Thoracic aorta (tissue), 2 donors: ENCODE data around the gene MTURN. TPM values are rescaled to one million over a fixed set of nuclear protein-coding genes. Genes with fewer than 3 reads are reported as not detected.

Experiments
- ATAC-seq: fragments of 150-250 bp; one replicate; pipeline ENCODE4 v1.8.0; 2017; ENCODE audit warnings: low read depth; ENCODE audit not compliant: insufficient number of reproducible peaks, low FRiP score
- DNase-seq: peaks from one replicate; pipeline ENCODE4 v3.0.0-alpha.2; 2020; ENCODE audit warnings: low spot score
- H3K27ac ChIP-seq, 2 donors: fragments of 200-600 bp; sonication (generic); 1 replicate in 1 of 2; 2 replicates in 1 of 2; pipeline ENCODE4 v1.5.1; 2016; ENCODE audit warnings: mild to moderate bottlenecking in 2 of 2, moderate library complexity in 2 of 2
- H3K27me3 ChIP-seq: fragments of 200-600 bp; sonication (generic); replicated peaks from 2 replicates; pipeline ENCODE4 v1.6.0; 2016; ENCODE audit warnings: mild to moderate bottlenecking; ENCODE audit not compliant: insufficient read depth
- H3K36me3 ChIP-seq: fragments of 200-600 bp; sonication (generic); one replicate; pipeline ENCODE4 v1.5.1; 2016
- H3K4me1 ChIP-seq, 2 donors: fragments of 200-600 bp; sonication (generic); 1 replicate in 1 of 2; 2 replicates in 1 of 2; pipeline versions ENCODE4 v1.5.1 to v1.6.0; 2016; ENCODE audit warnings: low read depth in 2 of 2, mild to moderate bottlenecking in 1 of 2; ENCODE audit not compliant: control insufficient read depth in 1 of 2
- H3K4me3 ChIP-seq: fragments of 200-600 bp; sonication (generic); 2 replicates; pipeline ENCODE4 v1.5.1; 2016; ENCODE audit warnings: mild to moderate bottlenecking
- H3K9me3 ChIP-seq: fragments of 200-600 bp; sonication (generic); 2 replicates; pipeline ENCODE4 v1.5.1; 2016
- CTCF ChIP-seq: fragments of 200-600 bp; sonication (generic); IDR thresholded peaks from one replicate; pipeline ENCODE4 v1.5.1; 2019; ENCODE audit warnings: antibody characterized with exemption
- total RNA-seq, 2 donors: library from RNA; depleted of rRNA; stranded (reverse); fragments of >200 nt; gene quantifications; one replicate each; pipeline versions ENCODE4 v1.1.0 to v1.2.3, GENCODE V29; 2016

Gene MTURN
- total RNA-seq, 2 donors from 2014 or later: 71.1 to 80.1 TPM

DNA sequence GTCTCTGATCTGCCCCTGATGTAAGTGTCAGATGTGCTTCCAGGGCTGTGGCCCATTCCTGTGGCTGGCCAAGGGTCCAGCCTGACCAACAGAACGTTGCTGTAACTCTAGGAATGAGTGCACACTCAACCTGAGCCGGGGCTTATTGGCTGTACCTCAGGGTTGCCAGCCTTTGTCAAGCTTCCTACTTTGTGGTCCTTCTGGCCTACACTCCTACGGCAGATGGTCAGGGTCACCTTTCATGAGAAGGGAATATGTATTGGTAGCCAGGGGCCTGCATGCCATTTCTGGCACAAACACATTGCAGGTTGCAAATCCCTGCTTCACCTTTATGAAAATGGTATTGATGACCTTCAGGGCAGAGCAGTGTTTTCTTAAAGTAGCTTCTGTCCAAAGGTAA, 64.5 kb downstream of the MTURN start:
- H3K27ac ChIP-seq: no peak overlapping the region
- H3K9me3 ChIP-seq: no peaks in the 10 kb centered on the region
- no peak for TF ChIP-seq CTCF
- no peaks in the 10 kb centered on the region for H3K36me3 ChIP-seq
- no peaks in the 10 kb centered on the region for H3K4me1 ChIP-seq
- DNase-seq (no peak), ATAC-seq (no peak)
- no peaks in the 10 kb centered on the region for H3K27me3 ChIP-seq
- no peak overlapping the region for H3K4me3 ChIP-seq

GRCh38 chr7:30200591-30200990, 65.8 kb downstream of the MTURN start:
- Histone ChIP-seq H3K9me3 (no peaks in the 10 kb centered on the region), H3K4me3 (no peak overlapping the region), H3K27ac (no peak overlapping the region), H3K36me3 (no peaks in the 10 kb centered on the region), H3K27me3 (no peaks in the 10 kb centered on the region), H3K4me1 (no peaks in the 10 kb centered on the region)
- ATAC-seq (no peak), DNase-seq (no peak)
- no peak for TF ChIP-seq CTCF

GRCh38 chr7:30201161-30201666, 66.4 kb downstream of the MTURN start:
- H3K36me3 ChIP-seq: no peaks in the 10 kb centered on the region
- no peak overlapping the region for H3K4me3 ChIP-seq
- H3K4me1 ChIP-seq: no peaks in the 10 kb centered on the region
- no peaks in the 10 kb centered on the region for H3K27me3 ChIP-seq
- ATAC-seq: no peak
- no peak for DNase-seq
- H3K9me3 ChIP-seq: no peaks in the 10 kb centered on the region
- no peak overlapping the region for H3K27ac ChIP-seq
- TF ChIP-seq CTCF: no peak

DNA sequence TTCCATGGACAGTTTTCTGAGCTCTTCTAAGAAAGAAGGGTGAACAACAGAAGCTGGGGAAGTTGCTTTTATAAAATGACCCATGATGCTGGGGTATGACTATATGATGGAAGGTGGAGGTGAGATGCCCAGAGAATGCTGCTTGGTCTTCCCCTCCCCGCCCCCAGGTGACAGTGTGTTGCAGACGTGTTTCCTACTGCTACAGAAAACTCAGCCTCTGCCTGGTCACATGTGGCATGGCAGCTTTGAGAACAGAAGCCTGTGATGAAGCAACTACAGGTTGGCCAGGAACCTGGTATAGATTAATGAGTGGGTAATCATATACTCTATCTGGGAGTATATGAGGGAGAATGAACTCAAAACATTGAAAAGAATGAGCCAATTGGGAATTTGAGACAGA, 67.1 kb downstream of the MTURN start:
- Histone ChIP-seq H3K4me1 (no peaks in the 10 kb centered on the region), H3K9me3 (no peaks in the 10 kb centered on the region), H3K36me3 (no peaks in the 10 kb centered on the region), H3K27ac (no peak overlapping the region), H3K27me3 (no peaks in the 10 kb centered on the region), H3K4me3 (no peak overlapping the region)
- DNase-seq: no peak
- no peak for ATAC-seq
- no peak for TF ChIP-seq CTCF

- TF ChIP-seq CTCF: no peak
- no peak overlapping the region for H3K4me3 ChIP-seq
- H3K9me3 ChIP-seq: no peaks in the 10 kb centered on the region
- ATAC-seq: no peak
- DNase-seq: no peak
- H3K27ac ChIP-seq: no peak overlapping the region
- no peaks in the 10 kb centered on the region for H3K27me3 ChIP-seq
- H3K36me3 ChIP-seq: no peaks in the 10 kb centered on the region
- no peaks in the 10 kb centered on the region for H3K4me1 ChIP-seq
Measured at GRCh38 chr7:30202671-30203070, 67.9 kb downstream of the MTURN start.
